Fibroblast of skin of left quadriceps (primary cell): ENCODE data around the gene ITGB5.
A peak's percentile ranks its signal among the peaks of the same experiment; 100 is the strongest.

Experiments
- DNase-seq, 2 experiments: peaks; one replicate each; pipeline ENCODE4 v3.0.0-alpha.2; 2013; ENCODE audit warnings: low read depth in 2 of 2

The ITGB5 gene

GRCh38 chr3:124772081-124772831 lies 114.9 kb downstream of the ITGB5 start:
- no peak for DNase-seq

- DNase-seq = no peak
These were observed 116.1 kb downstream of the ITGB5 start for GRCh38 chr3:124771083-124771445.

- DNase-seq = no peak
These were observed 116.7 kb downstream of the ITGB5 start for GRCh38 chr3:124770336-124771082.

GRCh38 chr3:124769462-124769861 lies 117.7 kb downstream of the ITGB5 start:
- no peak for DNase-seq

GRCh38 chr3:124768812-124769211 lies 118.4 kb downstream of the ITGB5 start:
- no peak for DNase-seq

GRCh38 chr3:124767691-124768090 lies 119.5 kb downstream of the ITGB5 start:
- no peak for DNase-seq

- no peak for DNase-seq
These were observed 119.9 kb downstream of the ITGB5 start for GRCh38 chr3:124767264-124767663.

GRCh38 chr3:124766113-124767095 lies 120.8 kb downstream of the ITGB5 start:
- DNase-seq = no peak

- DNase-seq = no peak
These were observed 121.8 kb downstream of the ITGB5 start for GRCh38 chr3:124765197-124765840.

GRCh38 chr3:124764746-124765145 lies 122.4 kb downstream of the ITGB5 start:
- no peak for DNase-seq

- no peak for DNase-seq
These were observed 123.4 kb downstream of the ITGB5 start for GRCh38 chr3:124763644-124764358.

- no peak for DNase-seq
These were observed 124.0 kb downstream of the ITGB5 start for GRCh38 chr3:124763206-124763605.

GRCh38 chr3:124762661-124763011 lies 124.5 kb downstream of the ITGB5 start:
- no peak for DNase-seq

- DNase-seq = no peak
These were observed 125.1 kb downstream of the ITGB5 start for GRCh38 chr3:124761935-124762660.

- peak; percentile 50 to 56 for DNase-seq
These were observed 125.8 kb downstream of the ITGB5 start for GRCh38 chr3:124761250-124761796.

- DNase-seq = peak in 1 of 2 experiments; percentile 45
These were observed 126.6 kb downstream of the ITGB5 start for GRCh38 chr3:124760601-124761000.

GRCh38 chr3:124759666-124760401 lies 127.3 kb downstream of the ITGB5 start:
- DNase-seq = no peak

GRCh38 chr3:124758851-124759635 lies 128.1 kb downstream of the ITGB5 start:
- no peak for DNase-seq
